GM23338 (cell line): ENCODE results near the gene OR8B8. TPM values are rescaled to one million over a fixed set of nuclear protein-coding genes. Genes with fewer than 3 reads are reported as not detected.

Source experiments
- ATAC-seq: fragments of 200-7000 bp; cut with Tn5 transposase; 3 replicates; pipeline ENCODE4 v1.9.1; 2020
- DNase-seq: peaks from one replicate; pipeline ENCODE4 v3.0.0-alpha.2; 2015; ENCODE audit warnings: low spot score
- H2AFZ ChIP-seq: fragments of 200-600 bp; sonication (generic); 2 replicates; pipeline ENCODE4 v1.8.0; 2016; ENCODE audit warnings: antibody characterized with exemption, mild to moderate bottlenecking, moderate library complexity
- H3F3A ChIP-seq: fragments of 200-600 bp; sonication (generic); replicated peaks from 2 replicates; pipeline ENCODE4 v1.8.0; 2017; ENCODE audit warnings: antibody characterized with exemption, mixed run types, low read depth
- H3K27ac ChIP-seq: fragments of 200-600 bp; sonication (generic); 2 replicates; pipeline ENCODE4 v1.6.1; 2016; ENCODE audit warnings: low read depth
- H3K27me3 ChIP-seq: fragments of 200-600 bp; sonication (generic); 2 replicates; pipeline ENCODE4 v1.8.0; 2016; ENCODE audit warnings: mild to moderate bottlenecking, mixed run types, moderate library complexity; ENCODE audit not compliant: insufficient read depth
- H3K36me3 ChIP-seq: fragments of 200-600 bp; sonication (generic); 2 replicates; pipeline ENCODE4 v1.8.0; 2016; ENCODE audit warnings: mild to moderate bottlenecking; ENCODE audit not compliant: insufficient read depth
- H3K4me1 ChIP-seq: fragments of 200-600 bp; sonication (generic); 2 replicates; pipeline ENCODE4 v1.8.0; 2016; ENCODE audit warnings: mild to moderate bottlenecking, moderate library complexity; ENCODE audit not compliant: insufficient read depth
- H3K4me2 ChIP-seq: fragments of 200-600 bp; sonication (generic); 2 replicates; pipeline ENCODE4 v1.7.1; 2017; ENCODE audit warnings: mixed run types
- H3K4me3 ChIP-seq: fragments of 200-600 bp; sonication (generic); 2 replicates; pipeline ENCODE4 v1.6.1; 2016; ENCODE audit warnings: mixed run types
- H3K79me2 ChIP-seq: fragments of 200-600 bp; sonication (generic); replicated peaks from 2 replicates; pipeline ENCODE4 v1.8.0; 2017; ENCODE audit warnings: mild to moderate bottlenecking; ENCODE audit not compliant: insufficient read depth
- H3K9me2 ChIP-seq: fragments of 200-600 bp; sonication (generic); 2 replicates; pipeline ENCODE4 v1.8.0; 2017; ENCODE audit not compliant: insufficient read depth
- H4K20me1 ChIP-seq: fragments of 200-600 bp; sonication (generic); replicated peaks from 2 replicates; pipeline ENCODE4 v1.8.0; 2017; ENCODE audit warnings: mild to moderate bottlenecking; ENCODE audit not compliant: insufficient read depth
- H3K27ac Mint-ChIP-seq: 2 replicates; pipeline ENCODE4 v1.8.0; 2020; ENCODE audit warnings: inconsistent platforms, mild to moderate bottlenecking, moderate library complexity, mixed read lengths
- H3K27me3 Mint-ChIP-seq: 3 replicates; pipeline ENCODE4 v1.8.0; 2022; ENCODE audit warnings: low read depth, mild to moderate bottlenecking, moderate library complexity, mixed read lengths, inconsistent platforms; ENCODE audit not compliant: insufficient read depth, poor library complexity
- H3K36me3 Mint-ChIP-seq: 3 replicates; pipeline ENCODE4 v1.8.0; 2021; ENCODE audit warnings: low read depth, mild to moderate bottlenecking, inconsistent platforms, moderate library complexity, mixed read lengths
- H3K4me1 Mint-ChIP-seq: 3 replicates; pipeline ENCODE4 v1.8.0; 2020; ENCODE audit warnings: mild to moderate bottlenecking, inconsistent platforms, mixed read lengths
- H3K4me3 Mint-ChIP-seq: 3 replicates; pipeline ENCODE4 v1.8.0; 2021; ENCODE audit warnings: moderate library complexity, mild to moderate bottlenecking, inconsistent platforms, mixed read lengths
- H3K9me3 Mint-ChIP-seq: 3 replicates; pipeline ENCODE4 v1.8.0; 2020; ENCODE audit warnings: moderate library complexity, mild to moderate bottlenecking, inconsistent platforms, mixed read lengths
- CREB1 ChIP-seq: fragments of 250-450 bp; sonication (Bioruptor Pico); IDR thresholded peaks from 2 replicates; pipeline ENCODE4 v1.5.0; 2020; ENCODE audit warnings: low read depth, mild to moderate bottlenecking, moderate library complexity
- EZH2 ChIP-seq: fragments of 200-600 bp; sonication (generic); IDR thresholded peaks from one replicate; pipeline ENCODE4 v1.8.0; 2017; ENCODE audit warnings: antibody characterized with exemption, mild to moderate bottlenecking, low read depth; ENCODE audit not compliant: unreplicated experiment
- EZH2phosphoT487 ChIP-seq: fragments of 200-600 bp; sonication (generic); IDR thresholded peaks from one replicate; pipeline ENCODE4 v1.8.1; 2018; ENCODE audit warnings: antibody characterized with exemption; ENCODE audit not compliant: unreplicated experiment
- JUNB ChIP-seq: IDR thresholded peaks from one replicate; pipeline ENCODE4 v1.6.1; 2016; ENCODE audit warnings: antibody characterized with exemption; ENCODE audit not compliant: unreplicated experiment
- NANOG ChIP-seq: IDR thresholded peaks from 2 replicates; pipeline ENCODE4 v1.6.1; 2016; ENCODE audit warnings: antibody characterized with exemption, borderline replicate concordance
- POLR2AphosphoS5 ChIP-seq: IDR thresholded peaks from 2 replicates; pipeline ENCODE4 v1.6.1; 2016; ENCODE audit warnings: antibody characterized with exemption, low read depth
- STAT1 ChIP-seq: IDR thresholded peaks from one replicate; pipeline ENCODE4 v1.6.1; 2016; ENCODE audit warnings: antibody characterized with exemption; ENCODE audit not compliant: unreplicated experiment
- ZNF114 ChIP-seq: fragments of 250-450 bp; sonication (Bioruptor Pico); IDR thresholded peaks from 2 replicates; pipeline ENCODE4 v1.5.0; 2020; ENCODE audit warnings: mild to moderate bottlenecking, moderate library complexity
- ZNF331 ChIP-seq: fragments of 250-450 bp; sonication (Bioruptor Pico); IDR thresholded peaks from 2 replicates; pipeline ENCODE4 v1.5.0; 2020; ENCODE audit warnings: low read depth, mild to moderate bottlenecking, moderate library complexity
- polyA plus RNA-seq: library from polyadenylated mRNA; unstranded; fragments of >200 nt; fragmentation: Nextera tagmentation; extraction: Ambion mirVana; gene quantifications from 2 replicates; pipeline ENCODE4 v1.2.1, GENCODE V29; 2016
- total RNA-seq: library from RNA; depleted of rRNA; stranded (reverse); fragments of >200 nt; shearing (Covaris generic); gene quantifications from 2 replicates; pipeline ENCODE4 v1.2.3, GENCODE V29; 2014
- TF ChIP-seq, protein P1 (sequence below): fragments of 250-450 bp; sonication (Bioruptor Pico); IDR thresholded peaks from 2 replicates; pipeline ENCODE4 v1.5.0; 2020; ENCODE audit warnings: mild to moderate bottlenecking, moderate library complexity
- TF ChIP-seq, protein P2 (sequence below): IDR thresholded peaks from one replicate; pipeline ENCODE4 v1.6.1; 2018; ENCODE audit warnings: antibody characterized with exemption; ENCODE audit not compliant: unreplicated experiment
- TF ChIP-seq, protein P3 (sequence below), 2 experiments: fragments of 200-600 bp in 1 of 2; sonication (generic) in 1 of 2; conservative IDR thresholded peaks; 2 replicates each; pipeline versions ENCODE4 v1.5.1 to v1.6.1; 2016 to 2017; ENCODE audit warnings: antibody characterized with exemption in 2 of 2, low read depth in 2 of 2, mild to moderate bottlenecking in 2 of 2, moderate library complexity in 1 of 2

The OR8B8 gene
- total and polyA plus RNA-seq, 2 experiments from 2014 or later: not detected

DNA sequence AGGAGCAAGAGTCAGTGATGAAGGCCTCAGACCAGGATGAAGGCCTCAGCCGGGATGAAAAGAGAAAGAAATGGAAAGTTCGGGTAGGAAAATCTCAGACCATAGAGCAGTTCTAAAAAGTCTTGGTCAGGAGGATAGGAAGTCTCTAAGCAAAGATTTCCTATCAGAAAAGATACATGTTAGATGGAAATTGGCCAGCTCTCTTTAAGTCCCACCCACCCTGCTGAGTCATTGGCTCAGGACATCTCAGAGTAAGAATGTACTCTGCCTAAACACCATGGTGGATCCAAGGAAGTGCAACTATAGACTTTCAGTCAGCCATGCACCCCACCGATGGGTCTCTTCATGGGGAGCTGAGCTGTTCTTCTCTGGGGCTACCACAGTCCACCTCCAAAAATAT, 51.1 kb downstream of the OR8B8 start:
- Histone ChIP-seq H3K4me3 (no peak overlapping the region), H3K27ac (no peak overlapping the region), H3K4me1 (no peaks in the 10 kb centered on the region), H3K79me2 (no peaks in the 10 kb centered on the region), H3K9me2 (no peaks in the 10 kb centered on the region), H3K27me3 (no peaks in the 10 kb centered on the region), H4K20me1 (no peaks in the 10 kb centered on the region), H2AFZ (no peak overlapping the region), H3F3A (no peaks in the 10 kb centered on the region), H3K4me2 (no peak overlapping the region), H3K36me3 (no peaks in the 10 kb centered on the region)
- TF ChIP-seq ZNF114 (CRISPR knock-in tag): no peak
- no peak for TF ChIP-seq ZNF331
- TF ChIP-seq JUNB: no peak
- no peak for TF ChIP-seq EZH2
- no peak for TF ChIP-seq CREB1
- TF ChIP-seq, protein P1, sequence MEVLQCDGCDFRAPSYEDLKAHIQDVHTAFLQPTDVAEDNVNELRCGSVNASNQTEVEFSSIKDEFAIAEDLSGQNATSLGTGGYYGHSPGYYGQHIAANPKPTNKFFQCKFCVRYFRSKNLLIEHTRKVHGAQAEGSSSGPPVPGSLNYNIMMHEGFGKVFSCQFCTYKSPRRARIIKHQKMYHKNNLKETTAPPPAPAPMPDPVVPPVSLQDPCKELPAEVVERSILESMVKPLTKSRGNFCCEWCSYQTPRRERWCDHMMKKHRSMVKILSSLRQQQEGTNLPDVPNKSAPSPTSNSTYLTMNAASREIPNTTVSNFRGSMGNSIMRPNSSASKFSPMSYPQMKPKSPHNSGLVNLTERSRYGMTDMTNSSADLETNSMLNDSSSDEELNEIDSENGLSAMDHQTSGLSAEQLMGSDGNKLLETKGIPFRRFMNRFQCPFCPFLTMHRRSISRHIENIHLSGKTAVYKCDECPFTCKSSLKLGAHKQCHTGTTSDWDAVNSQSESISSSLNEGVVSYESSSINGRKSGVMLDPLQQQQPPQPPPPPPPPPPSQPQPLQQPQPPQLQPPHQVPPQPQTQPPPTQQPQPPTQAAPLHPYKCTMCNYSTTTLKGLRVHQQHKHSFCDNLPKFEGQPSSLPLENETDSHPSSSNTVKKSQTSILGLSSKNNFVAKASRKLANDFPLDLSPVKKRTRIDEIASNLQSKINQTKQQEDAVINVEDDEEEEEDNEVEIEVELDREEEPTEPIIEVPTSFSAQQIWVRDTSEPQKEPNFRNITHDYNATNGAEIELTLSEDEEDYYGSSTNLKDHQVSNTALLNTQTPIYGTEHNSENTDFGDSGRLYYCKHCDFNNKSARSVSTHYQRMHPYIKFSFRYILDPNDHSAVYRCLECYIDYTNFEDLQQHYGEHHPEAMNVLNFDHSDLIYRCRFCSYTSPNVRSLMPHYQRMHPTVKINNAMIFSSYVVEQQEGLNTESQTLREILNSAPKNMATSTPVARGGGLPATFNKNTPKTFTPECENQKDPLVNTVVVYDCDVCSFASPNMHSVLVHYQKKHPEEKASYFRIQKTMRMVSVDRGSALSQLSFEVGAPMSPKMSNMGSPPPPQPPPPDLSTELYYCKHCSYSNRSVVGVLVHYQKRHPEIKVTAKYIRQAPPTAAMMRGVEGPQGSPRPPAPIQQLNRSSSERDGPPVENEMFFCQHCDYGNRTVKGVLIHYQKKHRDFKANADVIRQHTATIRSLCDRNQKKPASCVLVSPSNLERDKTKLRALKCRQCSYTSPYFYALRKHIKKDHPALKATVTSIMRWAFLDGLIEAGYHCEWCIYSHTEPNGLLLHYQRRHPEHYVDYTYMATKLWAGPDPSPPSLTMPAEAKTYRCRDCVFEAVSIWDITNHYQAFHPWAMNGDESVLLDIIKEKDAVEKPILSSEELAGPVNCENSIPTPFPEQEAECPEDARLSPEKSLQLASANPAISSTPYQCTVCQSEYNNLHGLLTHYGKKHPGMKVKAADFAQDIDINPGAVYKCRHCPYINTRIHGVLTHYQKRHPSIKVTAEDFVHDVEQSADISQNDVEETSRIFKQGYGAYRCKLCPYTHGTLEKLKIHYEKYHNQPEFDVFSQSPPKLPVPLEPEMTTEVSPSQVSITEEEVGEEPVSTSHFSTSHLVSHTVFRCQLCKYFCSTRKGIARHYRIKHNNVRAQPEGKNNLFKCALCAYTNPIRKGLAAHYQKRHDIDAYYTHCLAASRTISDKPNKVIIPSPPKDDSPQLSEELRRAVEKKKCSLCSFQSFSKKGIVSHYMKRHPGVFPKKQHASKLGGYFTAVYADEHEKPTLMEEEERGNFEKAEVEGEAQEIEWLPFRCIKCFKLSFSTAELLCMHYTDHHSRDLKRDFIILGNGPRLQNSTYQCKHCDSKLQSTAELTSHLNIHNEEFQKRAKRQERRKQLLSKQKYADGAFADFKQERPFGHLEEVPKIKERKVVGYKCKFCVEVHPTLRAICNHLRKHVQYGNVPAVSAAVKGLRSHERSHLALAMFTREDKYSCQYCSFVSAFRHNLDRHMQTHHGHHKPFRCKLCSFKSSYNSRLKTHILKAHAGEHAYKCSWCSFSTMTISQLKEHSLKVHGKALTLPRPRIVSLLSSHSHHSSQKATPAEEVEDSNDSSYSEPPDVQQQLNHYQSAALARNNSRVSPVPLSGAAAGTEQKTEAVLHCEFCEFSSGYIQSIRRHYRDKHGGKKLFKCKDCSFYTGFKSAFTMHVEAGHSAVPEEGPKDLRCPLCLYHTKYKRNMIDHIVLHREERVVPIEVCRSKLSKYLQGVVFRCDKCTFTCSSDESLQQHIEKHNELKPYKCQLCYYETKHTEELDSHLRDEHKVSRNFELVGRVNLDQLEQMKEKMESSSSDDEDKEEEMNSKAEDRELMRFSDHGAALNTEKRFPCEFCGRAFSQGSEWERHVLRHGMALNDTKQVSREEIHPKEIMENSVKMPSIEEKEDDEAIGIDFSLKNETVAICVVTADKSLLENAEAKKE: no peak
- TF ChIP-seq NANOG: no peak
- TF ChIP-seq EZH2phosphoT487: no peak
- TF ChIP-seq, protein P2, sequence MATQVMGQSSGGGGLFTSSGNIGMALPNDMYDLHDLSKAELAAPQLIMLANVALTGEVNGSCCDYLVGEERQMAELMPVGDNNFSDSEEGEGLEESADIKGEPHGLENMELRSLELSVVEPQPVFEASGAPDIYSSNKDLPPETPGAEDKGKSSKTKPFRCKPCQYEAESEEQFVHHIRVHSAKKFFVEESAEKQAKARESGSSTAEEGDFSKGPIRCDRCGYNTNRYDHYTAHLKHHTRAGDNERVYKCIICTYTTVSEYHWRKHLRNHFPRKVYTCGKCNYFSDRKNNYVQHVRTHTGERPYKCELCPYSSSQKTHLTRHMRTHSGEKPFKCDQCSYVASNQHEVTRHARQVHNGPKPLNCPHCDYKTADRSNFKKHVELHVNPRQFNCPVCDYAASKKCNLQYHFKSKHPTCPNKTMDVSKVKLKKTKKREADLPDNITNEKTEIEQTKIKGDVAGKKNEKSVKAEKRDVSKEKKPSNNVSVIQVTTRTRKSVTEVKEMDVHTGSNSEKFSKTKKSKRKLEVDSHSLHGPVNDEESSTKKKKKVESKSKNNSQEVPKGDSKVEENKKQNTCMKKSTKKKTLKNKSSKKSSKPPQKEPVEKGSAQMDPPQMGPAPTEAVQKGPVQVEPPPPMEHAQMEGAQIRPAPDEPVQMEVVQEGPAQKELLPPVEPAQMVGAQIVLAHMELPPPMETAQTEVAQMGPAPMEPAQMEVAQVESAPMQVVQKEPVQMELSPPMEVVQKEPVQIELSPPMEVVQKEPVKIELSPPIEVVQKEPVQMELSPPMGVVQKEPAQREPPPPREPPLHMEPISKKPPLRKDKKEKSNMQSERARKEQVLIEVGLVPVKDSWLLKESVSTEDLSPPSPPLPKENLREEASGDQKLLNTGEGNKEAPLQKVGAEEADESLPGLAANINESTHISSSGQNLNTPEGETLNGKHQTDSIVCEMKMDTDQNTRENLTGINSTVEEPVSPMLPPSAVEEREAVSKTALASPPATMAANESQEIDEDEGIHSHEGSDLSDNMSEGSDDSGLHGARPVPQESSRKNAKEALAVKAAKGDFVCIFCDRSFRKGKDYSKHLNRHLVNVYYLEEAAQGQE: no peak
- TF ChIP-seq POLR2AphosphoS5: no peak
- TF ChIP-seq, protein P3, sequence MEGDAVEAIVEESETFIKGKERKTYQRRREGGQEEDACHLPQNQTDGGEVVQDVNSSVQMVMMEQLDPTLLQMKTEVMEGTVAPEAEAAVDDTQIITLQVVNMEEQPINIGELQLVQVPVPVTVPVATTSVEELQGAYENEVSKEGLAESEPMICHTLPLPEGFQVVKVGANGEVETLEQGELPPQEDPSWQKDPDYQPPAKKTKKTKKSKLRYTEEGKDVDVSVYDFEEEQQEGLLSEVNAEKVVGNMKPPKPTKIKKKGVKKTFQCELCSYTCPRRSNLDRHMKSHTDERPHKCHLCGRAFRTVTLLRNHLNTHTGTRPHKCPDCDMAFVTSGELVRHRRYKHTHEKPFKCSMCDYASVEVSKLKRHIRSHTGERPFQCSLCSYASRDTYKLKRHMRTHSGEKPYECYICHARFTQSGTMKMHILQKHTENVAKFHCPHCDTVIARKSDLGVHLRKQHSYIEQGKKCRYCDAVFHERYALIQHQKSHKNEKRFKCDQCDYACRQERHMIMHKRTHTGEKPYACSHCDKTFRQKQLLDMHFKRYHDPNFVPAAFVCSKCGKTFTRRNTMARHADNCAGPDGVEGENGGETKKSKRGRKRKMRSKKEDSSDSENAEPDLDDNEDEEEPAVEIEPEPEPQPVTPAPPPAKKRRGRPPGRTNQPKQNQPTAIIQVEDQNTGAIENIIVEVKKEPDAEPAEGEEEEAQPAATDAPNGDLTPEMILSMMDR (conservative IDR thresholded peaks at IDR 0.05; ENCODE audit: low read depth in 2 of 2): no peak
- no peak for TF ChIP-seq STAT1
- no peak overlapping the region for H3K27ac Mint-ChIP-seq
- H3K27me3 Mint-ChIP-seq: peaks cover 2% of the 10 kb centered on the region
- H3K9me3 Mint-ChIP-seq: peaks cover 2% of the 10 kb centered on the region; the same call in 1 of the 3 replicates
- no peak for DNase-seq
- no peak overlapping the region for H3K4me3 Mint-ChIP-seq
- no peak for ATAC-seq
- no peaks in the 10 kb centered on the region for H3K36me3 Mint-ChIP-seq
- H3K4me1 Mint-ChIP-seq: no peaks in the 10 kb centered on the region
